Caco-2 (cell line): ENCODE measurements around the gene CLDN9. TPM values are rescaled to one million over a fixed set of nuclear protein-coding genes. Genes with fewer than 3 reads are reported as not detected.

Experiments
- BruUV-seq: library from RNA; stranded (reverse); fragments of 400-500 nt; replicated peaks from 2 replicates; lab custom pipeline; 2021; lab: Mats Ljungman, UMichigan
- CTCF ChIA-PET: fragments of 300-600 bp; sonication (Branson Sonifier 250); formaldehyde crosslinking; loops from one replicate; lab custom pipeline; 2022; ENCODE audit warnings: antibody characterized with exemption; lab: Charles Lee
- POLR2A ChIA-PET: fragments of 300-600 bp; sonication (Branson Sonifier 250); formaldehyde crosslinking; loops from one replicate; lab custom pipeline; 2022; ENCODE audit warnings: antibody characterized with exemption; lab: Charles Lee
- DNase-seq, 2 experiments: peaks; one replicate each; pipeline versions ENCODE4 v3.0.0 to v3.0.0-alpha.2; 2020 to 2022
- H3K27me3 ChIP-seq: replicated peaks from 2 replicates; pipeline ENCODE4 v1.6.0; 2011; ENCODE audit warnings: low read length; ENCODE audit not compliant: control insufficient read depth, insufficient read depth
- H3K36me3 ChIP-seq: 2 replicates; pipeline ENCODE4 v1.5.1; 2011; ENCODE audit warnings: low read length; ENCODE audit not compliant: control insufficient read depth, insufficient read depth
- H3K4me1 ChIP-seq: fragments of 250-450 bp; sonication (Bioruptor Pico); 2 replicates; pipeline ENCODE4 v1.5.1; 2020; ENCODE audit warnings: mild to moderate bottlenecking
- H3K4me3 ChIP-seq: 2 replicates; pipeline ENCODE4 v1.5.1; 2011; ENCODE audit warnings: low read depth, mild to moderate bottlenecking, control low read depth, low read length
- H3K9me3 ChIP-seq: fragments of 250-450 bp; sonication (Bioruptor Pico); 2 replicates; pipeline ENCODE4 v1.5.1; 2020; ENCODE audit warnings: mild to moderate bottlenecking, moderate library complexity
- H3K27ac Mint-ChIP-seq: one replicate; pipeline ENCODE4 v1.8.0; 2022; ENCODE audit warnings: mixed read lengths; ENCODE audit not compliant: unreplicated experiment
- H3K27me3 Mint-ChIP-seq: one replicate; pipeline ENCODE4 v1.8.0; 2022; ENCODE audit warnings: mixed read lengths; ENCODE audit not compliant: insufficient read depth, unreplicated experiment
- H3K36me3 Mint-ChIP-seq: one replicate; pipeline ENCODE4 v1.8.0; 2022; ENCODE audit warnings: mild to moderate bottlenecking, mixed read lengths; ENCODE audit not compliant: insufficient read depth, unreplicated experiment
- H3K4me1 Mint-ChIP-seq: one replicate; pipeline ENCODE4 v1.8.0; 2022; ENCODE audit warnings: low read depth, mixed read lengths; ENCODE audit not compliant: unreplicated experiment
- H3K4me3 Mint-ChIP-seq: one replicate; pipeline ENCODE4 v1.8.0; 2022; ENCODE audit warnings: mild to moderate bottlenecking, moderate library complexity, mixed read lengths; ENCODE audit not compliant: unreplicated experiment
- H3K9me3 Mint-ChIP-seq: one replicate; pipeline ENCODE4 v1.8.0; 2022; ENCODE audit warnings: mixed read lengths; ENCODE audit not compliant: unreplicated experiment
- CTCF ChIP-seq, 2 experiments: fragments of 200-600 bp in 1 of 2; IDR thresholded peaks; 1 replicate in 1 of 2; 2 replicates in 1 of 2; pipeline versions ENCODE4 v1.5.1 to v1.8.0; 2011 to 2022; ENCODE audit warnings: antibody characterized with exemption in 1 of 2, control low read depth in 1 of 2, inconsistent platforms in 1 of 2, low read depth in 1 of 2, low read length in 1 of 2, mild to moderate bottlenecking in 1 of 2, moderate library complexity in 1 of 2; ENCODE audit not compliant: insufficient read depth in 1 of 2, severe bottlenecking in 1 of 2, unreplicated experiment in 1 of 2
- intact Hi-C: fragments of 100-400 bp; cut with micrococcal nuclease; formaldehyde crosslinking; loops from one replicate; pipeline ENCODE4 v1.10.0; 2022; ENCODE audit not compliant: unreplicated experiment
- total RNA-seq: library from RNA; stranded (reverse); gene quantifications from 2 replicates; pipeline ENCODE4 v1.2.3, GENCODE V29; 2022

CLDN9 gene
- total RNA-seq, 1 experiment from 2014 or later, result 0.79 TPM

GRCh38 chr16:2973605-2974318 lies 39.0 kb upstream of the CLDN9 start:
- Histone ChIP-seq H3K4me1 (peaks cover under 1% of the 10 kb centered on the region), H3K9me3 (no peaks in the 10 kb centered on the region), H3K27me3 (no peaks in the 10 kb centered on the region), H3K4me3 (no peak overlapping the region), H3K36me3 (no peaks in the 10 kb centered on the region; the same call in 1 of the 2 replicates)
- ChIA-PET POLR2A (no interaction called here), CTCF (no interaction called here)
- TF ChIP-seq CTCF (IDR thresholded peaks at IDR 0.05; ENCODE audit: insufficient read depth in 1 of 2, low read depth in 1 of 2, low read length in 1 of 2, severe bottlenecking in 1 of 2, unreplicated experiment in 1 of 2), result no peak
- no peak overlapping the region for H3K4me3 Mint-ChIP-seq
- peaks cover 47% of the 10 kb centered on the region for H3K36me3 Mint-ChIP-seq
- no peaks in the 10 kb centered on the region for H3K27me3 Mint-ChIP-seq
- intact Hi-C loops, result no loop called here
- no peak overlapping the region for H3K27ac Mint-ChIP-seq
- no TSS peak for BruUV-seq
- no peaks in the 10 kb centered on the region for H3K4me1 Mint-ChIP-seq
- no peak for DNase-seq
- no peaks in the 10 kb centered on the region for H3K9me3 Mint-ChIP-seq

GRCh38 chr16:2974319-2975056 lies 38.2 kb upstream of the CLDN9 start:
- Mint-ChIP-seq H3K4me1 (no peaks in the 10 kb centered on the region), H3K4me3 (no peak overlapping the region), H3K27me3 (no peaks in the 10 kb centered on the region), H3K27ac (no peak overlapping the region), H3K9me3 (no peaks in the 10 kb centered on the region), H3K36me3 (peaks cover 47% of the 10 kb centered on the region)
- H3K9me3 ChIP-seq, result no peaks in the 10 kb centered on the region
- ChIA-PET POLR2A (no interaction called here), CTCF (no interaction called here)
- TF ChIP-seq CTCF (IDR thresholded peaks at IDR 0.05; ENCODE audit: insufficient read depth in 1 of 2, low read depth in 1 of 2, low read length in 1 of 2, severe bottlenecking in 1 of 2, unreplicated experiment in 1 of 2), result no peak
- H3K27me3 ChIP-seq, result no peaks in the 10 kb centered on the region
- intact Hi-C loops, result no loop called here
- no peaks in the 10 kb centered on the region; the same call in 1 of the 2 replicates for H3K36me3 ChIP-seq
- peaks cover 4% of the 10 kb centered on the region; the same call in 1 of the 2 replicates for H3K4me1 ChIP-seq
- no peak overlapping the region for H3K4me3 ChIP-seq
- no peak for DNase-seq
- no TSS peak for BruUV-seq

GRCh38 chr16:2975161-2975795 lies 37.4 kb upstream of the CLDN9 start:
- DNase-seq, result no peak
- no peak overlapping the region for H3K4me3 Mint-ChIP-seq
- intact Hi-C loops, result no loop called here
- no peaks in the 10 kb centered on the region; the same call in 1 of the 2 replicates for H3K36me3 ChIP-seq
- no peaks in the 10 kb centered on the region for H3K27me3 Mint-ChIP-seq
- no peak for TF ChIP-seq CTCF (IDR thresholded peaks at IDR 0.05; ENCODE audit: insufficient read depth in 1 of 2, low read depth in 1 of 2, low read length in 1 of 2, severe bottlenecking in 1 of 2, unreplicated experiment in 1 of 2)
- H3K4me1 ChIP-seq, result peaks cover 4% of the 10 kb centered on the region; the same call in 1 of the 2 replicates
- no peak overlapping the region for H3K27ac Mint-ChIP-seq
- no TSS peak for BruUV-seq
- no peaks in the 10 kb centered on the region for H3K9me3 ChIP-seq
- H3K4me1 Mint-ChIP-seq, result no peaks in the 10 kb centered on the region
- no peak overlapping the region for H3K4me3 ChIP-seq
- ChIA-PET CTCF (no interaction called here), POLR2A (no interaction called here)
- peaks cover 42% of the 10 kb centered on the region for H3K36me3 Mint-ChIP-seq
- H3K9me3 Mint-ChIP-seq, result no peaks in the 10 kb centered on the region
- H3K27me3 ChIP-seq, result no peaks in the 10 kb centered on the region
